Gastrocnemius medialis (tissue), 4 donors: ENCODE results near the gene LGALS4. TPM values are rescaled to one million over a fixed set of nuclear protein-coding genes. Genes with fewer than 3 reads are reported as not detected.
A peak's percentile ranks its signal among the peaks of the same experiment; 100 is the strongest.

Source experiments
- ATAC-seq, 2 donors: fragments of 150-250 bp; one replicate each; pipeline ENCODE4 v1.9.1; 2016
- DNase-seq, 2 donors: peaks; one replicate each; pipeline ENCODE4 v3.0.0-alpha.2; 2019
- H3K27ac ChIP-seq, 4 donors: fragments of 200-600 bp; sonication (generic); 1 replicate in 1 of 4; 2 replicates in 3 of 4; pipeline ENCODE4 v1.5.1; 2016 to 2018; ENCODE audit warnings: mild to moderate bottlenecking in 2 of 4, moderate library complexity in 1 of 4
- H3K27me3 ChIP-seq, 3 donors: fragments of 200-600 bp; sonication (generic) in 2 of 3; 1 replicate in 1 of 3; 2 replicates in 2 of 3; pipeline versions ENCODE4 v1.5.1 to v1.6.0; 2016 to 2019; ENCODE audit warnings: mild to moderate bottlenecking in 1 of 3, moderate library complexity in 1 of 3
- H3K36me3 ChIP-seq, 2 donors: fragments of 200-600 bp; sonication (generic) in 1 of 2; one replicate each; pipeline ENCODE4 v1.5.1; 2017 to 2018
- H3K4me1 ChIP-seq, 2 donors: fragments of 200-600 bp; sonication (generic) in 1 of 2; one replicate each; pipeline ENCODE4 v1.5.1; 2016 to 2017; ENCODE audit warnings: mild to moderate bottlenecking in 2 of 2
- H3K4me3 ChIP-seq, 4 donors: fragments of 200-600 bp; sonication (generic) in 3 of 4; 1 replicate in 1 of 4; 2 replicates in 3 of 4; pipeline ENCODE4 v1.5.1; 2016 to 2019; ENCODE audit warnings: mild to moderate bottlenecking in 2 of 4
- H3K9me3 ChIP-seq, 3 donors: fragments of 200-600 bp; sonication (generic) in 2 of 3; 1 replicate in 1 of 3; 2 replicates in 2 of 3; pipeline ENCODE4 v1.5.1; 2016 to 2019
- POLR2A ChIP-seq, 2 donors: fragments of 450-650 bp; IDR thresholded peaks; one replicate each; pipeline ENCODE4 v1.6.1; 2017; ENCODE audit warnings: antibody characterized with exemption in 2 of 2, mild to moderate bottlenecking in 2 of 2, moderate library complexity in 2 of 2
- in situ Hi-C, 4 donors: fragments of 200-750 bp; cut with MboI; loops; one replicate each; pipeline versions ENCODE4 v1.15.0 to v1.8.0; 2017; ENCODE audit warnings: low sequenced_read_pairs in 4 of 4
- intact Hi-C: fragments of 100-400 bp; cut with DNase I; formaldehyde crosslinking; loops from one replicate; pipeline ENCODE4 v1.15.1; 2023; ENCODE audit warnings: low total_unique reads
- total RNA-seq, 4 donors: library from RNA; depleted of rRNA; stranded (reverse); fragments of >200 nt; gene quantifications; one replicate each; pipeline versions ENCODE4 v1.1.0 to v1.2.3, GENCODE V29; 2016
- TF ChIP-seq, protein P1 (sequence below), 5 experiments: fragments of 450-650 bp in 3 of 5; fragments of 200-600 bp in 2 of 5; sonication (generic) in 2 of 5; IDR thresholded peaks in 4 of 5; conservative IDR thresholded peaks in 1 of 5; 1 replicate in 4 of 5; 2 replicates in 1 of 5; pipeline ENCODE4 v1.5.1; 2016 to 2019; ENCODE audit warnings: antibody characterized with exemption in 5 of 5, mild to moderate bottlenecking in 3 of 5, moderate library complexity in 3 of 5

Gene LGALS4
- total RNA-seq, 4 donors from 2014 or later = 0.55 to 14.2 (median 1.2) TPM; not detected in 1

DNA sequence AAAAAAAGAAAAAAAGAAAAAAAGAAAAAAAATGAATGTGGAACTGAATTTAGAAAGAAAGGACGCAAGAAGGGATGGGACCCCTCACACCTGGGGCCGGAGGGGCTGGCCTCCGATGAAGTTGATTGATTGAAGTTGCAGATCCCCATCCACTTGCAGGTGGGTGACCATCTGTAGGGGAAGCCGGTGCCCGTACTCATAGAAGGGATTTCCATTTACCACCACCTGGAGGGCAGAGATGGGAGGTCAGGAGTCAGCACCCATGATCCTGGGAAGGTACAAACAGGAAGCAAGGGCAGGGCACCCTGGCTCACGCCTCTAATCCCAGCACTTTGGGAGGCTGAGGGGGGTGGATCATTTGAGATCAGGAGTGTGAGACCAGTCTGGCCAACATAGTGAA lies 6.4 kb downstream of the LGALS4 start:
- H3K27me3 ChIP-seq = no peaks in the 10 kb centered on the region
- TF ChIP-seq, protein P1, sequence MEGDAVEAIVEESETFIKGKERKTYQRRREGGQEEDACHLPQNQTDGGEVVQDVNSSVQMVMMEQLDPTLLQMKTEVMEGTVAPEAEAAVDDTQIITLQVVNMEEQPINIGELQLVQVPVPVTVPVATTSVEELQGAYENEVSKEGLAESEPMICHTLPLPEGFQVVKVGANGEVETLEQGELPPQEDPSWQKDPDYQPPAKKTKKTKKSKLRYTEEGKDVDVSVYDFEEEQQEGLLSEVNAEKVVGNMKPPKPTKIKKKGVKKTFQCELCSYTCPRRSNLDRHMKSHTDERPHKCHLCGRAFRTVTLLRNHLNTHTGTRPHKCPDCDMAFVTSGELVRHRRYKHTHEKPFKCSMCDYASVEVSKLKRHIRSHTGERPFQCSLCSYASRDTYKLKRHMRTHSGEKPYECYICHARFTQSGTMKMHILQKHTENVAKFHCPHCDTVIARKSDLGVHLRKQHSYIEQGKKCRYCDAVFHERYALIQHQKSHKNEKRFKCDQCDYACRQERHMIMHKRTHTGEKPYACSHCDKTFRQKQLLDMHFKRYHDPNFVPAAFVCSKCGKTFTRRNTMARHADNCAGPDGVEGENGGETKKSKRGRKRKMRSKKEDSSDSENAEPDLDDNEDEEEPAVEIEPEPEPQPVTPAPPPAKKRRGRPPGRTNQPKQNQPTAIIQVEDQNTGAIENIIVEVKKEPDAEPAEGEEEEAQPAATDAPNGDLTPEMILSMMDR (IDR thresholded peaks at IDR 0.05 in 4 of 5, conservative IDR thresholded peaks at IDR 0.05 in 1 of 5) = no peak
- TF ChIP-seq POLR2A (IDR thresholded peaks at IDR 0.05) = no peak
- H3K27ac ChIP-seq = no peak overlapping the region
- no peaks in the 10 kb centered on the region for H3K4me1 ChIP-seq
- no peak for ATAC-seq
- in situ Hi-C loops = no loop called here
- no peak overlapping the region for H3K4me3 ChIP-seq
- intact Hi-C loops = no loop called here
- no peaks in the 10 kb centered on the region for H3K36me3 ChIP-seq
- no peak for DNase-seq
- no peaks in the 10 kb centered on the region for H3K9me3 ChIP-seq

DNA sequence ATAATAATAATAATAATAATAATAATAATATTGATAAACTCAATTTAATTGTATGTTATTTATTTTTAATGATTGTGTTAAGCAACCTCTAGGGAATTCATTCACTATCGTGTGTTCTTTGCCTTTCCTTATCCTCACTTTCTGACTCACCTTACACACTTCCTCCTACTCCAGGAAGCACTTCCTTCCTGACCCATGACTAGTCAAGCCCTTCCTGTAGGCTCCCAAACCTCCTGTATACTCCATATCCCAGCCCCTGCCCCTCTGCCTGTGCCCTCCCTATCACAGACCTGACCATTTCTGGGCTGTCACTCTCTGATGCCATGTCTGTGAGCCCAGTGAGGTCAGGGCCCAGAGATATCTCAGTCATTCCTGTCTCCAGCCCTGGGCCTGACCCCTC lies 7.6 kb downstream of the LGALS4 start:
- no peaks in the 10 kb centered on the region for H3K36me3 ChIP-seq
- H3K4me1 ChIP-seq = no peaks in the 10 kb centered on the region
- in situ Hi-C loops (no loop called here), intact Hi-C loops (no loop called here)
- DNase-seq (no peak), ATAC-seq (no peak)
- no peak overlapping the region for H3K27ac ChIP-seq
- no peak overlapping the region for H3K4me3 ChIP-seq
- H3K27me3 ChIP-seq = no peaks in the 10 kb centered on the region
- H3K9me3 ChIP-seq = no peaks in the 10 kb centered on the region
- TF ChIP-seq, protein P1 (IDR thresholded peaks at IDR 0.05 in 4 of 5, conservative IDR thresholded peaks at IDR 0.05 in 1 of 5) = no peak
- TF ChIP-seq POLR2A (IDR thresholded peaks at IDR 0.05) = no peak

DNA sequence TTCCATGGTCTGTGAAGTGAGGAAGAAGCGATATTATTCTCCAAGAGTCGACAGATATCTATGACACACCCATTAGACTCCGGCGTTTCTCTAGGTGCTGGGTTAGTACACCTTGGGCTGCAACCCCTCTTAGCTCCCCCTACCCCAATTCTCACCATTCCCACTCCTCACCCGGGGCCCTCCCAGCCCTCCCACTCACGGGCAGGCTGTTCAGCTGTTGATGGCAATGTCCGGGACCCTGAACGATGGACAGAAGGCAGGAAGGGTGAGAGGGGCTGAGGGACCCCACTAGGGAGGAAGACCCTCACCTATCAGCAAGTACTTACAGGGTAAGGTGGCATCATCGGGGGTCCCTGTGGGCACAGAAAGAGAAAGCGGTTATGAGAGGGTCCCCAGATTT lies 9.2 kb downstream of the LGALS4 start:
- Histone ChIP-seq H3K4me1 (no peaks in the 10 kb centered on the region), H3K9me3 (no peaks in the 10 kb centered on the region), H3K27ac (no peak overlapping the region), H3K4me3 (no peak overlapping the region), H3K27me3 (no peaks in the 10 kb centered on the region), H3K36me3 (no peaks in the 10 kb centered on the region)
- ATAC-seq (no peak), DNase-seq (no peak)
- in situ Hi-C loops = no loop called here
- TF ChIP-seq POLR2A (IDR thresholded peaks at IDR 0.05) = no peak
- TF ChIP-seq, protein P1 (IDR thresholded peaks at IDR 0.05 in 4 of 5, conservative IDR thresholded peaks at IDR 0.05 in 1 of 5) = no peak
- intact Hi-C loops = no loop called here

DNA sequence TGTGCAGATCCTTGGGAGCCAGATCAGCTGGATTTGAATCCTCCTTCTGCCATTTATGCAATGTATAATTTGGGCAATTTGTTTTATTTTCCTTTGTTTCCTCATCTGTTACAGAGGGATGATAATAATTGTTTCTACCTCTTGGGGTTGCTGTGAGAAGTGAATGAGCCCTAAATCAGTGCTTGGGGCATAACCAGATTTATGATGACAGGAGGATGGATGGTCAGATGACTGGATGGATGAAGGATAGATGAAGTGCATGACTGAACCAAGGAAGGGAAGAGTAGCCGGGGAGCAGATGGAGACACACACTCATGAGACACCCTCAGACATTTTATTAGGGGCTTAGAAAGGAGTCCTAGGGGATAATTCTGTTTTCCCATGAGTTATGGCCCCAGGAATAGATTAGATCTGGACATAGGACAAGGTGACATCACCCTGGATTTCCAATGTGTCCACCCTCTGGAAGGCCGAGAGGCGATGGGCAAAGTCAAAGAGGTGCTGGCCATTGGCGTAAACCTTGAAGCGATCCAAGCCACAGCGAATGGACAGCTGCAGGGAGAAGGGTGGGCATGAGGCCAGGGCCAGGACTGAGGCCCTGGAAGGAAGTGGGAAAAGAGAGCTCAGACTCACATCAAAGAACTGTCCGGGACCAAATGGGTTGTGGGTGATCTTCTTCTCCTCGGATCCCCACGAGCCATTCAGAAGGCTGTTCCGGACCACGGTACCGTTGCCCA lies 11.2 kb downstream of the LGALS4 start:
- ATAC-seq = peak in 1 of 2 donors; percentile 14
- TF ChIP-seq, protein P1 (IDR thresholded peaks at IDR 0.05 in 4 of 5, conservative IDR thresholded peaks at IDR 0.05 in 1 of 5) = no peak
- no peak for TF ChIP-seq POLR2A (IDR thresholded peaks at IDR 0.05)
- H3K4me3 ChIP-seq = no peak overlapping the region
- no peaks in the 10 kb centered on the region for H3K36me3 ChIP-seq
- in situ Hi-C loops = no loop called here
- no peaks in the 10 kb centered on the region for H3K9me3 ChIP-seq
- no peaks in the 10 kb centered on the region for H3K4me1 ChIP-seq
- H3K27ac ChIP-seq = no peak overlapping the region
- no peaks in the 10 kb centered on the region for H3K27me3 ChIP-seq
- intact Hi-C loops = no loop called here
- no peak for DNase-seq
